Neural cell (in vitro differentiated cells): ENCODE results near the gene SHQ1. TPM values are rescaled to one million over a fixed set of nuclear protein-coding genes. Genes with fewer than 3 reads are reported as not detected.

ENCODE experiments used
- H2AFZ ChIP-seq: fragments of 200-600, 300-800 bp; sonication (generic), shearing (Covaris generic); 2 replicates; pipeline ENCODE4 v1.6.0; 2014; ENCODE audit warnings: low read depth, mild to moderate bottlenecking, antibody characterized with exemption, low read length, moderate library complexity
- H3F3A ChIP-seq: fragments of 200-600 bp; shearing (Covaris generic); 2 replicates; pipeline ENCODE4 v1.6.1; 2016; ENCODE audit warnings: mild to moderate bottlenecking, moderate library complexity, mixed read lengths, antibody characterized with exemption, low read length; ENCODE audit not compliant: insufficient read depth, poor library complexity, severe bottlenecking
- H3K27ac ChIP-seq: fragments of 200-600, 300-800 bp; sonication (generic), shearing (Covaris generic); 2 replicates; pipeline ENCODE4 v1.5.1; 2014; ENCODE audit warnings: mild to moderate bottlenecking, low read length, moderate library complexity
- H3K27me3 ChIP-seq: fragments of 300-800, 200-600 bp; sonication (generic), shearing (Covaris generic); 2 replicates; pipeline ENCODE4 v1.6.0; 2014; ENCODE audit warnings: mild to moderate bottlenecking, low read depth, low read length, moderate library complexity; ENCODE audit not compliant: insufficient read depth
- H3K36me3 ChIP-seq: fragments of 300-800, 200-600 bp; sonication (generic), shearing (Covaris generic); 2 replicates; pipeline ENCODE4 v1.5.1; 2014; ENCODE audit warnings: mild to moderate bottlenecking, antibody characterized with exemption, low read length, moderate library complexity; ENCODE audit not compliant: insufficient read depth
- H3K4me2 ChIP-seq: fragments of 300-800, 200-600 bp; sonication (generic), shearing (Covaris generic); 2 replicates; pipeline ENCODE4 v1.6.0; 2014; ENCODE audit warnings: mild to moderate bottlenecking, low read length
- H3K4me3 ChIP-seq: fragments of 300-800, 200-600 bp; sonication (generic), shearing (Covaris generic); 2 replicates; pipeline ENCODE4 v1.5.1; 2014; ENCODE audit warnings: mild to moderate bottlenecking, low read length, moderate library complexity
- H3K79me2 ChIP-seq: fragments of 200-600 bp; shearing (Covaris generic); replicated peaks from 2 replicates; pipeline ENCODE4 v1.6.0; 2014; ENCODE audit warnings: mild to moderate bottlenecking, low read length, moderate library complexity; ENCODE audit not compliant: insufficient read depth
- H3K9ac ChIP-seq: fragments of 300-800, 200-600 bp; sonication (generic), shearing (Covaris generic); 2 replicates; pipeline ENCODE4 v1.6.1; 2016; ENCODE audit warnings: mild to moderate bottlenecking, low read length, mixed read lengths
- H3K9me2 ChIP-seq: fragments of 200-600 bp; shearing (Covaris generic); 2 replicates; pipeline ENCODE4 v1.6.1; 2016; ENCODE audit warnings: mild to moderate bottlenecking, low read length, mixed read lengths; ENCODE audit not compliant: insufficient read depth
- H3K9me3 ChIP-seq: fragments of 200-600, 300-800 bp; sonication (generic), shearing (Covaris generic); 2 replicates; pipeline ENCODE4 v1.6.1; 2016; ENCODE audit warnings: mild to moderate bottlenecking, mixed run types, low read length, moderate library complexity, mixed read lengths
- H4K20me1 ChIP-seq: fragments of 200-600 bp; shearing (Covaris generic); 2 replicates; pipeline ENCODE4 v1.6.1; 2016; ENCODE audit warnings: mild to moderate bottlenecking, mixed run types; ENCODE audit not compliant: insufficient read depth
- CTCF ChIP-seq: fragments of 450-650 bp; IDR thresholded peaks from 2 replicates; pipeline ENCODE4 v1.5.1; 2014; ENCODE audit warnings: antibody characterized with exemption, mild to moderate bottlenecking, moderate library complexity; ENCODE audit not compliant: poor library complexity, severe bottlenecking
- EP300 ChIP-seq: fragments of 450-650 bp; conservative IDR thresholded peaks from 2 replicates; pipeline ENCODE4 v1.6.1; 2014; ENCODE audit warnings: antibody characterized with exemption, mild to moderate bottlenecking, moderate library complexity; ENCODE audit not compliant: poor library complexity, severe bottlenecking
- EZH2 ChIP-seq: fragments of 200-600, 300-800 bp; shearing (Covaris generic), sonication (generic); IDR thresholded peaks from 2 replicates; pipeline ENCODE4 v1.6.1; 2014; ENCODE audit warnings: antibody characterized with exemption, low read length, borderline replicate concordance, mild to moderate bottlenecking; ENCODE audit not compliant: insufficient read depth, poor library complexity, severe bottlenecking
- MXI1 ChIP-seq: fragments of 450-650 bp; conservative IDR thresholded peaks from 2 replicates; pipeline ENCODE4 v1.6.1; 2014; ENCODE audit warnings: antibody characterized with exemption, mild to moderate bottlenecking; ENCODE audit not compliant: poor library complexity, severe bottlenecking
- POLR2AphosphoS5 ChIP-seq: IDR thresholded peaks from 2 replicates; pipeline ENCODE4 v1.6.1; 2012
- RAD21 ChIP-seq: fragments of 450-650 bp; conservative IDR thresholded peaks from 2 replicates; pipeline ENCODE4 v1.6.1; 2014; ENCODE audit warnings: antibody characterized with exemption, mild to moderate bottlenecking, moderate library complexity
- REST ChIP-seq: IDR thresholded peaks from 2 replicates; pipeline ENCODE4 v1.6.1; 2012; ENCODE audit warnings: borderline replicate concordance
- SMC3 ChIP-seq: fragments of 450-650 bp; conservative IDR thresholded peaks from 2 replicates; pipeline ENCODE4 v1.6.1; 2014; ENCODE audit warnings: antibody characterized with exemption, mild to moderate bottlenecking, moderate library complexity; ENCODE audit not compliant: poor library complexity
- TAF1 ChIP-seq: IDR thresholded peaks from 2 replicates; pipeline ENCODE4 v1.6.1; 2012; ENCODE audit warnings: low read depth
- polyA plus RNA-seq: library from polyadenylated mRNA; depleted of rRNA; stranded (reverse); fragments of >200 nt; gene quantifications from 2 replicates; pipeline ENCODE4 v1.2.3, GENCODE V29; 2014

The SHQ1 gene
- polyA plus RNA-seq, 1 donor from 2014 or later = 14.3 TPM

- Histone ChIP-seq H3K9me2 (no peaks in the 10 kb centered on the region), H3K4me2 (no peak overlapping the region), H3K4me3 (no peak overlapping the region), H3K79me2 (no peaks in the 10 kb centered on the region), H3K36me3 (no peaks in the 10 kb centered on the region), H2AFZ (no peak overlapping the region), H3K9ac (no peak overlapping the region), H3K27me3 (no peaks in the 10 kb centered on the region), H3K27ac (no peak overlapping the region), H3F3A (no peaks in the 10 kb centered on the region), H4K20me1 (no peaks in the 10 kb centered on the region), H3K9me3 (no peaks in the 10 kb centered on the region)
- no peak for TF ChIP-seq POLR2AphosphoS5
- TF ChIP-seq CTCF = no peak
- no peak for TF ChIP-seq EP300
- no peak for TF ChIP-seq REST
- no peak for TF ChIP-seq EZH2
- TF ChIP-seq SMC3 = no peak
Measured at GRCh38 chr3:72818905-72819304, 29.3 kb downstream of the SHQ1 start.

- no peaks in the 10 kb centered on the region for H3K9me2 ChIP-seq
- H3F3A ChIP-seq = no peaks in the 10 kb centered on the region
- no peaks in the 10 kb centered on the region for H4K20me1 ChIP-seq
- no peak overlapping the region for H3K27ac ChIP-seq
- no peaks in the 10 kb centered on the region for H3K27me3 ChIP-seq
- TF ChIP-seq TAF1 (no peak), EP300 (no peak), RAD21 (peak; percentile 94), MXI1 (no peak), CTCF (peak; percentile 91), EZH2 (no peak), REST (no peak), SMC3 (peak; percentile 92)
- no peak overlapping the region for H3K4me2 ChIP-seq
- H3K36me3 ChIP-seq = no peaks in the 10 kb centered on the region
- no peaks in the 10 kb centered on the region for H3K9me3 ChIP-seq
- H3K9ac ChIP-seq = no peak overlapping the region
- no peak overlapping the region for H2AFZ ChIP-seq
- no peak overlapping the region for H3K4me3 ChIP-seq
- no peaks in the 10 kb centered on the region for H3K79me2 ChIP-seq
Measured at GRCh38 chr3:72818092-72818773, 30.0 kb downstream of the SHQ1 start.
